ENCODE results near the gene ASXL1.

The ASXL1 gene

GRCh38 chr20:32411955-32412706 lies 54.0 kb downstream of the ASXL1 start:
- DNase-seq: no peak

DNA sequence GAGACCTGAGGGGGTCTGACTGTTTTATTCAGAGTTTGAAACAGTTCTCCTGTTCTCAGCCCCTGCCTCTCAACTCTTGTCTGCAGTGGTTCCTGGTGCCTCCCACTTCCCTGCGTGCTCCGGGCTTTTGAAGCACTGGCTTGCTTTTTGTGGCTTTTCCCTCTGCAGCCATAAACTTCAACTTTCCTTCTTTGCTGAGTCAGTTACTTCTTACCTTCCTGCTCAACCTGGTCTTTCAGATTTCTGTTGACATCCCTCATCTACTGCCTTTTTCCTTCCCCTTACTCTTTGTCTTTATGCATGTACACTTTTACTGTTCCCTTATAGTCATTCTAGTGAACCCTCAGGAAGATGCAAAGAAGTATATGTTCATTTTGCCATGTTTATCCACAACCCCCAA lies 57.4 kb downstream of the ASXL1 start:
- no peak for DNase-seq

DNA sequence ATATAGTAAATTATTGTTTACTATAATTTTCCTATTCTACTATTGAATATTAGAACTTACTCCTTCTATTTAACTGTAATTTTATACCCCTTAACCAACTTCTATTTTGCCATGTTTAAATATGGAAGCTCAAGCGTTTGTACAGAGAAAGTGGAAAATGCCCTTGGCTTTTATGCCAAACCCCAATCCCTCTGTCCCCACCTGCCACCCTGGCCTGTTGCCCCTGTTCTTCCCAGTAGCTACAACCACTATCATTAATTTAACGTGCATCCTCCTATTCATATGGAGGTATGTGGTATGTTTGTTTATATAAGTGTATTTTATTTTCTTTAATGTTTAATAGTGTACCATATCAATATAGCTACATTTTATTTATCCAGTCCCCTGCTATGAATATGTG lies 58.1 kb downstream of the ASXL1 start:
- no peak for DNase-seq

DNA sequence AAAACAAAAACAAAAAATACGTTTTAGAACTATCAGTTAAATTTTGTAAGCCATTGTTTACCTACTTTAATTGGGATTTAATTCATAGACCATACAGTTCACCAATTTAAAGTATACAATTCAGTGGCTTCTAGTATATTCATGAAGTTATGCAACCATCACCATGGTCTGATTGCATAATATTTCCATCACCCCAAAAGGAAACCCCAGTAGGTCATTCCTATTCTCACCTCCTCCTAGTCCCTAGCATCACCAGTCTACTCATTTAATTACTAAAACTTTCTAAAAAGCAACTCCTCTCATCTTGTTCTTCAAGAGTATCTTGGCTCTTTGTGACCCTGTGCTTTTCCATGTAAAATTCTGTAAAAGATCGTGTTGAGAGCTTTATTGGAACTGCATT lies 60.2 kb downstream of the ASXL1 start:
- DNase-seq: no peak

DNA sequence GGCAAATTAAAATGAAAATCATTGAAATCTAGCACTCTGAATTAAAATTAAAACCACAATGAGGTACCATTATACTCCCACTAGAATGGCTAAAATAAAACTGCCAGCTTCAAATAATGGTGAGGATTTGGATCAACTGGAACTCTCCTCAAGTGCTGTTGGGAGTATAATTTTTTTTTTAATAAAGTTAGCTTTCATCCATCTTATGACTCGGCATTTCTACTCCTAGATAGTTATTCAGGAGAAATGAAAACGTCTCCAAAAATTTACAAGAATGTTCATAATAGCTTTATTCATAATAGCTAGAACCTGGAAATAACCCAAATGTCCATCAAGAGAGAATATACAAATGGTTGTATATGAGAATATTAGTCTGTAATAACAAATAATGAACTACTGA lies 63.2 kb downstream of the ASXL1 start:
- DNase-seq: no peak

DNA sequence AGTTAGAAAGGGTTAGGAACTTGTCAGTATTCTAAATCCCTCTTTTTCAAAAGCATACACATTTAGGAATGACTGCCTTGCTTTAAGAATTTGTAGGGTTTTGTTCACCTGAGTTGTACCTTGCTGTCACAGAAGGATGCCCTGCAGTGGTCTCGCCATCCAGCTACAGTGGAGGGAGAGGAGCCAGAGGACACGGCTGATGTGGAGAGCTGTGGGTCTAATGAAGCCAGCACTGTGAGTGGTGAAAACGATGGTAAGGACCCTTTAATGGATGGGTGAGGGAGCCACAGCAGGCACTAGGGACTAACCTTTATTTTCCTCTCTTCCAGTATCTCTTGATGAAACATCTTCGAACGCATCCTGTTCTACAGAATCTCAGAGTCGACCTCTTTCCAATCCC lies 69.9 kb downstream of the ASXL1 start:
- DNase-seq: no peak

DNA sequence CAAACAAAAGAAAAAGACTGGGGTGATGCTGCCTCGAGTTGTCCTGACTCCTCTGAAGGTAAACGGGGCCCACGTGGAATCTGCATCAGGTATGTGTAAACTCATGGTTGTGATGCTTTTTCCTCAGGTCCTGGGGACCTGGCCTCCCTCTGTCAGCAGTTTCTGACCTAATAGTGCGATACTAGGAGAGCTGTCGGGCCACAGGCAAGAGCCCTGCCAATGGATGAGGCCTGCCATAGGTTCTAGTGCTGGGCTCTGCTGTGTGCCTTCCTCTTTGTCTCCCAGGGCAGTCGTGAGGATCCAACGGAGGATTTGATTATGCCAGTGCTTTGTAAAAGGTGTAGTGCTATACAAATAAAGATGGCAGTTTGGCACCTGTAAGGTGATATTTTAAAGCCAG lies 71.2 kb downstream of the ASXL1 start:
- DNase-seq: no peak

- DNase-seq: no peak
Measured at GRCh38 chr20:32429745-32430360, 71.7 kb downstream of the ASXL1 start.

DNA sequence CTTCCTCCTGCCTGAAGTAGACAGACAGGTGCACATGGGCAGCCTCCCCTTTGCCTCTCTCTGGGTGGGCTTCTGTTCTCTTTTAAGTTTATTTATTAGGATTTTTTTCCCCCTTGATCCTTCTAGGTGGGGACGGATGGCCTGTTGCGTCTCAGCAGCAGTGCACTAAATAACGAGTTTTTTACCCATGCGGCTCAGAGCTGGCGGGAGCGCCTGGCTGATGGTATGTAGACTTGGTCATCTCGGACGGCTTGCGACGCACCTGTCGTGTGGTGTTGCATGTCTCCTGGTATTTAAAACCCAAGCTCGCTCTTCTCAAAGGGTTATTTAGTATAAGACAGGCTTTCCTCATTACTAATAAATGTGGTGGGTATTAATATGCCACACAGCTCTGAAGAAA lies 73.3 kb downstream of the ASXL1 start:
- DNase-seq: no peak

DNA sequence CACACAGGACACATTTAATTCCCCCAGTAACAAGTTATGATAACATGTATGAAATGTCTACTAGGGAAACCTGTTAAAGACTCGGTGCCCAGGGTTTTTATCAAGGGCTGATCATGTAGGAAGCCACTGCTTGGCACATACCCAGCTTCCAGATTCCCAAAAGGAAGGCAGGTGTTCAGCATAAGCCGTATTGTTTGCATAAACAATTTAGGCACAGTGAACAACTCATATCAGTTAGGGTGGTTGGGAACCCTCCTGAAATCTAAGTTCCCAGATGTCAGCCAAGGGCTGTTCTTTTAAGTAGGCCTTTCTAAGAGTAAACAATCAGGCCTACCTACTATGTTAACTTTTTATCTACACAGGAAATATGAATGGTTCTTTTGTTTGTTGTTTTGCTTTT lies 74.1 kb downstream of the ASXL1 start:
- no peak for DNase-seq

DNA sequence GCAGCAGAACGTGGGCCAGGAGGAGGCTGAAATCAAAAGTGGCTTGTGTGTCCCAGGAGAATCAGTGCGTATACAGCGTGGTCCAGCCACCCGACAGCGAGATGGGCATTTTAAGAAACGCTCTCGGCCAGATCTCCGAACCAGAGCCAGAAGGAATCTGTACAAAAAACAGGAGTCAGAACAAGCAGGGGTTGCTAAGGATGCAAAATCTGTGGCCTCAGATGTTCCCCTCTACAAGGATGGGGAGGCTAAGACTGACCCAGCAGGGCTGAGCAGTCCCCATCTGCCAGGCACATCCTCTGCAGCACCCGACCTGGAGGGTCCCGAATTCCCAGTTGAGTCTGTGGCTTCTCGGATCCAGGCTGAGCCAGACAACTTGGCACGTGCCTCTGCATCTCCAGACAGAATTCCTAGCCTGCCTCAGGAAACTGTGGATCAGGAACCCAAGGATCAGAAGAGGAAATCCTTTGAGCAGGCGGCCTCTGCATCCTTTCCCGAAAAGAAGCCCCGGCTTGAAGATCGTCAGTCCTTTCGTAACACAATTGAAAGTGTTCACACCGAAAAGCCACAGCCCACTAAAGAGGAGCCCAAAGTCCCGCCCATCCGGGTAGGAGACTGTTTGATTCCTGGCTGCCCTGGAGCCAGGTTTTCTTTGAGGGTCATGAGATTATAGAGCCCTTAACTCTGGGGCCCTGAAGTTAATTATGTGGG lies 75.3 kb downstream of the ASXL1 start:
- DNase-seq: no peak

GRCh38 chr20:32434434-32434833 lies 76.3 kb downstream of the ASXL1 start:
- DNase-seq: no peak

- no peak for DNase-seq
Measured at GRCh38 chr20:32435449-32436107, 77.4 kb downstream of the ASXL1 start.

GRCh38 chr20:32436142-32436861 lies 78.2 kb downstream of the ASXL1 start:
- peak; percentile 37 for DNase-seq

GRCh38 chr20:32436968-32437367 lies 78.8 kb downstream of the ASXL1 start:
- DNase-seq: no peak

GRCh38 chr20:32437391-32438074 lies 79.4 kb downstream of the ASXL1 start:
- DNase-seq: peak; percentile 53

DNA sequence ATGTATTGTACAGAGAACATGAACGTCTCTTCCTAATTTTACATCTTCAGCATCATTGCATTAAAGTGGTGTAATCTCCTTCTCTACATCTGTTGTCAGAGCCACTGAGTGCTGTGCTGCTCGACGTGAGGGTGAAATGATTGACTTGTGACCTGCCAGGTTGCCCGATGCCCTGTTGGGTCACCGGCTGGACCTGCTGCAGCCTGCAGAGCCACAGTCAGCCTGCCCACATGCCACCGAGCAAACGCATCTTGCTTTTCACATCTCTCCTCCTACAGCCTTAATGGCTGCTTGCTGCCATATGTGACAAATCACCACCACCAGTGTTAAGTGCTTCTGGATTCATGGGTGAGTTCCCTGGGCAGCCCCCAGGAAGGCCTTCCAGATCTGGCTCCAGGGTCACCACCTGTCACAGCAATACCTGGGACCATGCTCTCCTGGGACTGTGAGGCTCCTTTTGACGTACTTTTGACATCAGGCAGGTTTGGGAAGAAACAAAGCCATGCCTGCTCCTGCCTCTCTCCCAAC lies 80.3 kb downstream of the ASXL1 start:
- DNase-seq: peak; percentile 46

- DNase-seq: peak; percentile 73
Measured at GRCh38 chr20:32439132-32439829, 81.2 kb downstream of the ASXL1 start.

DNA sequence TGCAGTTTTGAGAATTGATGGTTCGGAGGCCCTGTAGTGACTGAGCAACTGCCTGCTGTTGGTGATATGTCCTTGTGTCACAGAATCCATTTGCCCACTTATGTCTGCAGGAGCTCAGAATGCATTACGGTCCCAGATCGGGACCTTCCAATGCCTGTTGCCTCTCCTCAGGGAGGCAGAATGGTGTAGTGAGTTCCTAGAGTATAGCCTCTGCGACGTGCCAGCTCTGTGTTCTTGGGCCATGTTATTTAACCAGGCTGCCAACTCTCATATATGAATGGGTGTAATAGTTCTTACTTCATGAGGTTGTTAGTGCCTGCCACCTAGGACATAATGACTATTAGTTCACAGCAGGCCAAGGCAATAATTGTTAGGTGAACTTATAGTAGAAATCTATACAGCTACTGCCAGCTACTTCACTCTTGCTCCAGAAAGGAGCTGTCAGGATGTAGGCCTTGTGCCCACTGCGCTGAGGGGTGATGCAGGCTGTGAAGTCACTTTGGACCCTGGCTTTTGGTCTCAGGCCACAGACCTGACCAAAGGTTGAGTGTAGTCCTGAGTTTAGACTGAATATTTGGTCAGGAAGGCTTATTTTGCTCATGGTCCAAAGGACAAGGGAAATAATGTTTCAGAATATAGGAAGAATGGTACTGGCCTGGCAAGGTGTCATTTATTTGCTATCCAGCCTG lies 82.1 kb downstream of the ASXL1 start:
- DNase-seq: peak; percentile 42

GRCh38 chr20:32440758-32441078 lies 82.6 kb downstream of the ASXL1 start:
- peak; percentile 44 for DNase-seq

GRCh38 chr20:32441638-32442037 lies 83.5 kb downstream of the ASXL1 start:
- no peak for DNase-seq

All from activated CD8-positive, alpha-beta memory T cell treated with anti-CD3 and anti-CD28 coated beads, Interleukin-2, amount 50 U/mL, for 48 hours (primary cell).